ENCODE data around the gene SLK. TPM values are rescaled to one million over a fixed set of nuclear protein-coding genes. Genes with fewer than 3 reads are reported as not detected.
A peak's percentile ranks its signal among the peaks of the same experiment; 100 is the strongest.

SLK gene
- polyA plus RNA-seq, 1 of the 3 experiments (the other 2 are of a cell fraction), result 4.0 TPM

DNA sequence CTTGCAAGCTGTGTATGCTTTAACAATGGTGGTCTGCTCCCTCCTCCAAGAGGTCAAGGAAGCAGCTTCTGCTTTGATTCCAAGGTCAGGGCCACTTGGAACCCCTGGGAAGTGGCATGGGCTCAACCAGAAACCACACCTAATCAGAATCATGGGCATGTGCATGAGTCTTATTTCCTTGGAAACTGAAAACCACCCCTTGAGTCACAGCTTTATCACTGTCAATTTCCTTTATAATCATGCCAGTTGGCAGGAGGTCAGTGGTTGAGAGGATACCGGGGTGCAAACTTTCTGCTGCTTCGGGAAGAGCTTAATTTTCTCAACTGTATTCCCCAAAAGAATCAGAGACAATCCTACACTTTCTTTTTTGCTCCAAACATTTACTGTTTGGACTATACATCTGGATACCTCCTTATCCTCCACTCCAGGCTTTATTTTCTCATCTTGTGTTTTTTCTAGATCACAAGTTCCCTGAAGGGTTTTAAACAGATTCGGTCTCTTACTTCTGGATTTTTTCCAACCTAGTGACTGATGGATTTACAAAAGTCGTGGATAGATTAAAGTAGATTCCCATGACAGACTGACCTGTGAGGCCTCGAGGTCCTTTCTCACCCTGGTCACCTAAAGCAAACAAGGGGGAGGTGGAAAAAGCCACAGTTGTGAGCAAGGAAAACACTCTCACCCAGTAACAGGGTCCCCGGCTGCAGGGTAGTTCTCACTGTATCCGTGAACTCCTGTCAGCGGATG is 82.7 kb downstream of the SLK start (continued):
- TF ChIP-seq GATA2 (CRISPR knock-in tag; IDR thresholded peaks at IDR 0.05), result no peak
- TF ChIP-seq NRF1 (IDR thresholded peaks at IDR 0.05; ENCODE audit: low read depth, low read length), result no peak
- TF ChIP-seq GABPA (IDR thresholded peaks at IDR 0.05; ENCODE audit: low read depth), result no peak
- TF ChIP-seq FOSL2 (IDR thresholded peaks at IDR 0.05; ENCODE audit: borderline replicate concordance, low read depth), result 0 out of 2 replicates have a peak, but pooled peaks have one; percentile 15
- TF ChIP-seq TCF12 (IDR thresholded peaks at IDR 0.05), result peak; percentile 54; the same call in 1 of the 2 replicates
- no peak for TF ChIP-seq SIN3A (IDR thresholded peaks at IDR 0.05; ENCODE audit: borderline replicate concordance, low read depth, low read length)
- no peak for TF ChIP-seq MXI1 (IDR thresholded peaks at IDR 0.05; ENCODE audit: low read depth, low read length)
- no peak for TF ChIP-seq POLR2AphosphoS5 (IDR thresholded peaks at IDR 0.05; ENCODE audit: low read depth, low read length)
- TF ChIP-seq, protein P1, sequence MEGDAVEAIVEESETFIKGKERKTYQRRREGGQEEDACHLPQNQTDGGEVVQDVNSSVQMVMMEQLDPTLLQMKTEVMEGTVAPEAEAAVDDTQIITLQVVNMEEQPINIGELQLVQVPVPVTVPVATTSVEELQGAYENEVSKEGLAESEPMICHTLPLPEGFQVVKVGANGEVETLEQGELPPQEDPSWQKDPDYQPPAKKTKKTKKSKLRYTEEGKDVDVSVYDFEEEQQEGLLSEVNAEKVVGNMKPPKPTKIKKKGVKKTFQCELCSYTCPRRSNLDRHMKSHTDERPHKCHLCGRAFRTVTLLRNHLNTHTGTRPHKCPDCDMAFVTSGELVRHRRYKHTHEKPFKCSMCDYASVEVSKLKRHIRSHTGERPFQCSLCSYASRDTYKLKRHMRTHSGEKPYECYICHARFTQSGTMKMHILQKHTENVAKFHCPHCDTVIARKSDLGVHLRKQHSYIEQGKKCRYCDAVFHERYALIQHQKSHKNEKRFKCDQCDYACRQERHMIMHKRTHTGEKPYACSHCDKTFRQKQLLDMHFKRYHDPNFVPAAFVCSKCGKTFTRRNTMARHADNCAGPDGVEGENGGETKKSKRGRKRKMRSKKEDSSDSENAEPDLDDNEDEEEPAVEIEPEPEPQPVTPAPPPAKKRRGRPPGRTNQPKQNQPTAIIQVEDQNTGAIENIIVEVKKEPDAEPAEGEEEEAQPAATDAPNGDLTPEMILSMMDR (IDR thresholded peaks at IDR 0.05), result no peak
- TF ChIP-seq TAF1 (IDR thresholded peaks at IDR 0.05; ENCODE audit: borderline replicate concordance, low read depth, low read length), result no peak

DNA sequence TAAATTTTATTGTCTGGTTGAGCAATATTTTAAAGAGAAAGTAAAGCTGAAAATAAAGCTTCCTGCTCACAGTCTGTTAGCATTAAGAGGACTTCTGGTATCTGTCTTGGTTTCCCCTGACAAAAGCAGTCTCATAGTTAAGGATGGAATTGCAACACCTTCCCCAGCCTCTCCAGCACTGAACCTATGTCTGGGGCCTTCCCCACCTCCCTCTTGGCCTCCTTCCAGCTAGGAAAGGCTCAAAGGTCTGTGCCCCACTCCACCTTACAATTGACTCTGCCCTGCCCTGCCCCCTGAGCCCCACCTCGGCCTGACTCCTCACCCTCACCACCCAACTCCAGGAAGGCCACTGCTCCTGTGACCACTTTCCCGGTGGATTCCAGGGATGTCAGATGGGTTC is 85.5 kb downstream of the SLK start:
- H3K9ac ChIP-seq, result no peak overlapping the region
- H3F3A ChIP-seq (replicated peaks; ENCODE audit: insufficient read depth), result peaks cover 9% of the 10 kb centered on the region
- H4K20me1 ChIP-seq (ENCODE audit: insufficient read depth), result no peaks in the 10 kb centered on the region
- H3K79me2 ChIP-seq (ENCODE audit: insufficient read depth), result no peaks in the 10 kb centered on the region
- ChIA-PET POLR2A (no interaction called here), CTCF (no interaction called here)
- H3K9me2 ChIP-seq, result no peaks in the 10 kb centered on the region
- peaks cover 2 to 10% of the 10 kb centered on the region in 2 experiments; a peak in 2 of 4 replicates for H3K4me1 ChIP-seq (ENCODE audit: control insufficient read depth in 1 of 2, insufficient read depth in 2 of 2, low read depth in 1 of 2, low read length in 1 of 2)
- no peak overlapping the region for H3K4me2 ChIP-seq
- TF ChIP-seq YY1 (IDR thresholded peaks at IDR 0.05; ENCODE audit: low read depth), result no peak
- TF ChIP-seq MEF2A (IDR thresholded peaks at IDR 0.05; ENCODE audit: borderline replicate concordance, low read depth), result no peak
- TF ChIP-seq SMC3 (IDR thresholded peaks at IDR 0.05; ENCODE audit: low read depth, low read length), result no peak
- no peak for TF ChIP-seq ELF1 (IDR thresholded peaks at IDR 0.05)
- TF ChIP-seq TEAD4 (IDR thresholded peaks at IDR 0.05; ENCODE audit: borderline replicate concordance, insufficient read depth), result no peak
- no peak for TF ChIP-seq TAF1 (IDR thresholded peaks at IDR 0.05; ENCODE audit: borderline replicate concordance, low read depth, low read length)
- TF ChIP-seq SIN3A (IDR thresholded peaks at IDR 0.05; ENCODE audit: borderline replicate concordance, low read depth, low read length), result no peak
- TF ChIP-seq TCF12 (IDR thresholded peaks at IDR 0.05), result no peak
- no peak for TF ChIP-seq FOSL2 (IDR thresholded peaks at IDR 0.05; ENCODE audit: borderline replicate concordance, low read depth)
- no peak for TF ChIP-seq MXI1 (IDR thresholded peaks at IDR 0.05; ENCODE audit: low read depth, low read length)
- TF ChIP-seq, protein P2, sequence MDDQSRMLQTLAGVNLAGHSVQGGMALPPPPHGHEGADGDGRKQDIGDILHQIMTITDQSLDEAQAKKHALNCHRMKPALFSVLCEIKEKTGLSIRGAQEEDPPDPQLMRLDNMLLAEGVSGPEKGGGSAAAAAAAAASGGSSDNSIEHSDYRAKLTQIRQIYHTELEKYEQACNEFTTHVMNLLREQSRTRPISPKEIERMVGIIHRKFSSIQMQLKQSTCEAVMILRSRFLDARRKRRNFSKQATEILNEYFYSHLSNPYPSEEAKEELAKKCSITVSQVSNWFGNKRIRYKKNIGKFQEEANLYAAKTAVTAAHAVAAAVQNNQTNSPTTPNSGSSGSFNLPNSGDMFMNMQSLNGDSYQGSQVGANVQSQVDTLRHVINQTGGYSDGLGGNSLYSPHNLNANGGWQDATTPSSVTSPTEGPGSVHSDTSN (IDR thresholded peaks at IDR 0.05), result no peak
- TF ChIP-seq GABPA (IDR thresholded peaks at IDR 0.05; ENCODE audit: low read depth), result no peak
- TF ChIP-seq EZH2phosphoT487 (IDR thresholded peaks at IDR 0.05; ENCODE audit: borderline replicate concordance, low read depth), result no peak
- WGBS (ENCODE audit: low lambda C conversion rate), result 81% methylated on average over 2 of the region's 2 CpGs
- H3K27ac ChIP-seq (ENCODE audit: low read depth in 2 of 2, low read length in 1 of 2), result no peak overlapping the region
- no peak for DNase-seq
- no peaks in the 10 kb centered on the region for H3K36me3 ChIP-seq (replicated peaks in 1 of 2; ENCODE audit: control insufficient read depth in 1 of 2, insufficient read depth in 2 of 2, low read length in 1 of 2)
- H3K9me3 ChIP-seq, result no peaks in the 10 kb centered on the region
- H3K4me3 ChIP-seq (ENCODE audit: low read depth in 2 of 2, low read length in 1 of 2), result no peak overlapping the region
- no peaks in the 10 kb centered on the region for H3K27me3 ChIP-seq (ENCODE audit: insufficient read depth)
- no peak overlapping the region for H2AFZ ChIP-seq (ENCODE audit: low read depth)
